NK-92 treated with Interleukin-12 subunit alpha and Interleukin-12 subunit beta, amount 100 ng/mL, for 24 hours (cell line): ENCODE results near the gene TDO2.
"Not testable (repeated sequence)": the region's sequence is repeated elsewhere in the genome, so short reads cannot be mapped to it uniquely, and the experiment has no call there.

Experiments
- DNase-seq: peaks from one replicate; lab custom pipeline; 2025; lab: John Stamatoyannopoulos, UW

The TDO2 gene

DNA sequence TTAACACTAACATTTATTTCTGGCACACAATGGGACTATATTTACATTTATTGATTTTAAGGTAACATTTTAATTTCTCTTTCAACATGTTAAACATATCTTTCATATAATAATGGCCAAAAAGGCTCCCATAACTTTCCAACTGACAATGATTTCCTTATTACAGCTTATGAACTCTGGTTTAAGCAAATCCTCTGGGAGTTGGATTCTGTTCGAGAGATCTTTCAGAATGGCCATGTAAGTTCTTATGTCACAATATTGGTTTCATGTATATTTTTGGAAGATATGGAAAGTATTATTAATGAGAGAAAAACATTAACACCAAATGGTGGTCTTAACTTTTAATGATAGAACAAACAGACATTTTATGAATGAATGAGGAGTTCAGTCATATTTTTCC, 4.1 kb downstream of the TDO2 start:
- no peak for DNase-seq

DNA sequence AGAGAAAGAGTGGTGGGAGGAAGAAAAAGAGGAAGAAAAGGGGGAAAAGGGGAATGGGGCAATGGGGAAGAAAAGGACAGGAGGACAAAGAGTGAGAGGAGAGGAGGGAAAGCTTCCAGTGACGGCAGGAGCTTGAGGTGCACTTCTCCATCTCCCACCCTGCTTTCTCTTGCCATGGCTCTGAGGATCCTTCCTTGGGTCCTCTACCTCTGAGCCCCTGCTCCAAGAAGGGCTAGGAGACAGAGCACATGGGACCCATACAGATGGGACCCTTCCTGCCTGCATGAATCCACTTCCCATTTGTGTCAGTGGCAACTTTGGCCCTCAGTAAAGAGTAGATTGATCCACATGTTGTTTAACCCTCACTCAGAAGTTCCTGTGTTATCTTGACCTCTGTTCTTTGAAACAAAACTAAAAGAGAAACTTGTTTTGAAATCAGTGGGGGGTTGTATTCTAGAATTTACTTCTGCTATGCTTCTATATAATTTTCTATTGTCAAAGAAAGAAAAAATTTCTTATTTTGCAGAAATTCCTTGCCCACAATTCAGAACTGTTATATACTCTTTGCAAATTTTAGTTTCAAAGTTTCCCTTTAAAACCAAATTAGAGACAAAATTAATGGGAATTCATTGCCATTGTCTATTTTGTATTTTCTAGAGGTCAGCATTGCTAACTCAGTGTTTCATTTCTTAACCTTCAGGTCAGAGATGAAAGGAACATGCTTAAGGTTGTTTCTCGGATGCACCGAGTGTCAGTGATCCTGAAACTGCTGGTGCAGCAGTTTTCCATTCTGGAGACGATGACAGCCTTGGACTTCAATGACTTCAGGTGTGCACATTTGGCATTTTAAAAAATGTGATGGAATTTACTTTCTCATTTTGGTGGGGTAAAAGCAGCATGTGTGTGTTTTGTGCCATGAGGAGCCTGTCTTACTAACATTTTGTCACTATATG, 5.0 kb downstream of the TDO2 start:
- DNase-seq, result no peak

- DNase-seq, result no peak
Observed at GRCh38 chr4:155909615-155910226, 6.2 kb downstream of the TDO2 start.

DNA sequence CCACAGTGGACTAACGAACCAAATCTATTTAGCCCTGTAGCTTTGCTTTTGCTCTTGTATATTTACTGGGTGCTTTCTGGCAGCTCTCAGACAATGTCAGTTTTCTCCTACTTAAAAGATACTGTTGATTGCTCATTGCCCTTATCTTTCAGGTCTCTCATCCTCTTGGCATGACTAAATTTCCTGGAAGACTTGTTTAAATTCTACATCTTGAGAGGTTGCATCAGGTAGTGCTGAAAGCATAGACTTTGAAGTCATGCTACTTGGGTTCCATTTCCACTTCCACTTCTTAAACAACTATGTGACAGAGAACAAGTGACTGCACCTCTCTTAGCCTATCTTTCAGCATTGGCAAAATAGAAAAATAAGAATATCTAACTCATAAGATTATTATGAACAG, 8.4 kb downstream of the TDO2 start:
- DNase-seq, result no peak

- DNase-seq, result no peak
Observed at GRCh38 chr4:155914782-155915181, 11.3 kb downstream of the TDO2 start.

- no peak for DNase-seq
Observed at GRCh38 chr4:155921597-155921996, 18.1 kb downstream of the TDO2 start.

GRCh38 chr4:155924637-155925036, 21.1 kb downstream of the TDO2 start:
- no peak for DNase-seq

DNA sequence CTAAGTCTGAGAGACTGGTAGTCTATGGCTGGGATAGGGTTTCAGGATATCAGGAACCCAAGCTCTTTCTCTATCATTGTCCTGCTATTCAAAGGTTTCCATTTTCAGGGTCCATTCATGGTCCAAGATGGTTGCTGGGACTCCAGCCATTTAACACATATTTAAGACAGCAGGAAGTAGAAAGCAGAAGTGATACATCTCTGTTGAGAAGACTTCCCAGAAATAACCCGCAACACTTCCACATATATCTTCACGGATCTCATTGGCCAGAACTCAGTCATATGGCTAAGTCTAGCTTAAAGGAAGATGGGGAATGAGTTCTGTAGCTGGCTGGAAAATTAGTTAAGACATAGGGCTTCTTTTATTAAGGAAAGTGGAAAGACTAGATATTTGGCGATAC, 26.3 kb downstream of the TDO2 start:
- DNase-seq, result no peak

GRCh38 chr4:155930330-155930729, 26.8 kb downstream of the TDO2 start:
- no peak for DNase-seq

GRCh38 chr4:155931634-155932033, 28.1 kb downstream of the TDO2 start:
- DNase-seq, result no peak

GRCh38 chr4:155934634-155935033, 31.1 kb downstream of the TDO2 start:
- DNase-seq, result not testable (repeated sequence)

DNA sequence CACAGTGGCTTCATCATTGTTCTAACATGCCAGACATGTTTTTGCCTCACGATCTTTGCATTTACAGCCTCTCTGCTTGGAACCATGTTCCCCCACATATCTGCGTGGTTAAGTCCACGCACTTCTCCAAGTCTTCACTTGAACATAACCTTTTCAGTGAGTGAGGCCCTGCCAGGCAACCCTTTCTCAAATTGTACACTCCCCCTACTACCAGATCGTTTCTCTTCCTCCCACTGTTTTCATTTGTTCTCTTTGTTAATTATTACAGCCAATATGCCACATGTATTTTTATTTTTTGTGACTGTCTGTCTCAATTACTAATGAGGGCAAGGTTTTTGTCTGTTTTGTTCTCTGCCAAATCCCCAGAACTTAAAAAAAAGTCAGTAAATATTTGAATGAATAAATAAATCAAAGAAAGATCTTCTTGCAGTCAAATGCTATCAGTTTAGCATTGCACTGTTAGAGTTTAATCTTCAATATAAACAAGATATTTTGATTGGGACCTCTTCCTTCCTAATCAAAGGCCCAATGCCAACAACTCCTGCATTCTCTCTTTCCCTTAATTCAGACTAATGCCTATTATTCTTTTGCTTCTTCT, 32.0 kb downstream of the TDO2 start:
- no peak for DNase-seq

- DNase-seq, result no peak
Observed at GRCh38 chr4:155941085-155941790, 37.7 kb downstream of the TDO2 start.

DNA sequence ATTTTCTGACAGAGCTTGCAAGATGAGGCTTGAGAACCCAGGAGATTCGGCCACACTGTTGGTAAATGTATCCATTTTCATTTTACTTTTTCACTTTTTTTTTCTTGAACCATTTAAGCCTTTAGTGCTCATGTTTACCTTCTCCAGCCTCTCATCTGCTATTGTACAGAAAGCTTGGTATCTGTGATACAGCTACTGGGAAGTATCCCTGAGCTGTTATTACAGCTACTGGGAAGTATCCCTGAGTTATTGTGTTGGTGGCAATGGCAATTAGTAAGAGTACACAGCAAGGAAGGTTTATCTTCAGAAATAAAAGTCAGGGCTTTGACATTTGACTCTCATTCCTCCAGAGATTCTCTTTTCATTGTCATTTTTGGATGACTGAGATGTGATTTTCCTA, 38.3 kb downstream of the TDO2 start:
- DNase-seq, result no peak

DNA sequence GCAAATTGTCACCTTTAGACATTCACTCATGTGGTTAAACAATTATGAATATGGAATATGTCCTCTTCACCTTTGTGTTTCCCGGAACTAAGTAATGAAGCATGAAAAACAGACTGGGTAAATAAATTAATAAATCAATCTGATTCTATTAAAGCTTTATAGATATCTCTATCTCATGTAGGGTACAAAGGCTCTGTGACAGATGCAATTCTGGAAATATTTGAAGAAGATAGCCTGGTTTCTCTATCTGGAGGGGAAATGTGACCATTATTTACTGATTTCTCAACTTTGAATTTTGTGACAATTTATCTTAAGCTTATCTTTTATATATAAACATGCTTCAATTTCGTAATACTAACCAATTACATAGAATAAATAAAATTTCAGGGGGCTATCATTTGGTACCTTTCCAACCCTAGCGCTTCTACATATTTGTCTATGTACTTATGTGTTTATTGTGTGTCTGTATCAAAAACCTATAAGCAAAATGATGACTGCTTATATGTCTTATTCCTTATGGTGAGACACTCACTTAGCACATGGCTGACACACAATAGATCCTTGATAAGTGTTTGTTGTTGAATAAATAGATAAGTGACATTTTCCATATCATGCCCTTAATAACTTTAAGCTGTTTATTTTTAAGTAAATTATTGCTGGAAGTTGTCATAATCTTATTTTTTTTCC, 40.3 kb downstream of the TDO2 start:
- DNase-seq, result no peak

DNA sequence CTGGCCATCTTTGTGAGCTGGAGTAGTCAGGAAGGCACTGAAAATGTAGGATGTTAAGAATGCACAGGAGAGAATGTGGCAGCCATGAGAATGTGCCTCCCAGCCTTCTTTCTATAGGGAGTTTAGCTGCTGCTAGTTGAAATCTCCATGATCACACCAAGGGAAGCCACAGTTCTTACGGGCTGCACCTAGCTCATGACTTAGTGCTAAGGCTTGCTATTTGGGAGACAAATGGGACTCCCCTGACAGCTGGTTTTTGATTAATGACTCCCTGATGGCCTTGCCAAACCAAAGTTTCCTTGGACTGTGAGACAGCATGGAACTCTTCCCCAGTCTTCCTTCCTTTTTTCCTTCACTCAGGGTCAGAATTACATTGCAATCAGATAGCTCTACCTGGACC, 41.0 kb downstream of the TDO2 start:
- no peak for DNase-seq

GRCh38 chr4:155946486-155946885, 43.0 kb downstream of the TDO2 start:
- no peak for DNase-seq

DNA sequence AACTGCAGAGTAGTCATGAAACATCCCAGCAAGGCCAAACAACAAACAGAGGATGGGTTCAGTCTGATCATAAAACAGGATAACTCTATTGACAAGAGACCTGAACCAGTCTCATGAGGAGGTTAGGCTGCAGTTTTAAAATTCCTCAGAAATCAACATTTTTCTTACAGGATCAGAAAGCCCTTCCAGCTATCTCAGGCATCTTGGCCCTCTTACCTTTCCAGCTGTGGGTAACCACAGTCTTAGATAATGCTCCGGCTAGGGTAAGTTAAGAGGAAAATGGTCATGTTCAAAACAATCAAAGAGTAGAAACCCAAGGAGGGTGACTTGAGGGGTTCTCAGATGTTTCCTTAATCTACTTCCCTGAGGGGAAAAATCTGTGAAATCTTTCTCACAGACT, 45.0 kb downstream of the TDO2 start:
- DNase-seq, result no peak

- no peak for DNase-seq
Observed at GRCh38 chr4:155950461-155950860, 47.0 kb downstream of the TDO2 start.

DNA sequence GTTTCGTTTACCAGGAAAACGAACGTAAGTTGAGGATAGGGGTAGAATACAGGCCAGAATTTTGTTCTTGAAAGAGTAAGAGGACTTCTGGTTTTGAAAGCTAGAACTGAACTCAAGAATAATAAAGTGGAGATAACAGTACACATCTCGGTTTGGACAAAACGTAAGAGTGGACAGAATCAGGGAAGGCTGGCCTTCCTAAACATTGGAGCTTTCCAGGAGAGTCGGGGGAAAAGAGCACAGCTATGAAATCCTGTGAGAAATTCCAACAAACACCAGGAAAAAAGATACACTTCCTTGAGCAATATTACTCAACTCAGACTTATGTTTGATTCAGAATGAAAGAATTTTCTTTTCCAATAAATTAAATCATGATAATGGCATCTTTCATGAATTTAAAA, 49.0 kb downstream of the TDO2 start:
- no peak for DNase-seq

DNA sequence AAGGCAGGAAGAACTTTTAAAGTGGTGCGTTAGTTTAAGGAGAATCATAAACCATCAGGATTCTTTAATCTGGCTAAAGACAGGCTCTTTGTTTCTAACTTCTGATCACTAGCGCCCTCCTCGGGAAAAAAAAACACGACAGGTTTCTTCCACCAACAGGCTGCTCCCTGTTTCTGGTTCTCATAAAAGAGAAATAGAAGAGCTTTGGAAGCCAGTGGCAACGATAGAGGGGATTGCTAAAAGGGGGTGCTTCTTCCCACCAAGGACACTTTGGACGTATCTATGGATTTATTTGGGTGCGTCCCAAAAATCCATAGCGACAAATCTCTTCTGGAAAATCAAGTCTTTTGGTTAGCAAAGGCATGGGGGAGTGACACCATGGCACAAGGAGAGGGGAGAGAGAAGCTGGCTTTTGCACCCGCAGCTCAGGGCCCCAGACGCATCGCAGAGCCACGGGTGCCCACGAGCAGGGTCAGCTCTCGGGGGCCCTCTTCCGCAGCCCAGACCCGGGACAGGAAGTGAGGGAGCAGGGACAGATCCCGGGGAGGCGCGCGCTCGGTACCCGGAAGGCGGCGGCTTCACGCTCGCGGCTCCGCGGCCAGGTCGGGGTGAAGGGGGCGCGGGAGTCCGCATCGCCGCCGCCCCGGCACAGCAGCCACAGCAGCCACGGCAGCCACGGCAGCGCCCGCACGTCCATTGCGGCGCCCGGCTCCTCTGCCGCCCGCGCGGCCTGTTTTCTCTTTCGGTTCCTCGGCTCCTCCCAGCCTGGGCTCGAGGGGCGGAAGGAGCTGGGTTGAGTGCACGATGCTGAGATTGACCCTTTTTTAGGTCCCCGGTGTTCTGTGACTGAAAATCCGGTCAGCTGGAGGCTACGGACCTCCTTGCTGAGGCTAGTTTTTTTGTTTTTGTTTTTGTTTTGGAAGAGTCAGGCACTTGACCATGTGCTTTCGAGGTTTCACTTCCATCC, 49.9 kb downstream of the TDO2 start, which contains the start of gene CTSO:
TSS of gene CTSO (minus strand) at position 716 of the 967 bp plus-strand sequence. CDS start at position 697, 19 bp downstream.
- DNase-seq, result peak; percentile 46
